HEK293 (cell line): ENCODE data around the gene UBALD1.

Experiments
- CTCF ChIA-PET: fragments of 350-600 bp; formaldehyde crosslinking; extraction: SDS; loops from one replicate; lab custom pipeline; 2021; ENCODE audit warnings: antibody characterized with exemption; lab: Yijun Ruan, JAX
- POLR2A ChIA-PET: fragments of 300-600 bp; formaldehyde crosslinking; extraction: SDS; loops from one replicate; lab custom pipeline; 2020; ENCODE audit warnings: antibody characterized with exemption, inconsistent platforms; lab: Yijun Ruan, JAX
- H3K27ac ChIP-seq: fragments of 200-500 bp; sonication (Bioruptor generic); 2 replicates; pipeline ENCODE4 v1.5.1; 2014; ENCODE audit warnings: low read depth, low read length, control low read depth, inconsistent platforms; ENCODE audit errors: extremely low read depth
- H3K36me3 ChIP-seq, 2 experiments: fragments of 200-500 bp in 1 of 2; sonication (Bioruptor generic) in 1 of 2; 1 replicate in 1 of 2; 2 replicates in 1 of 2; pipeline ENCODE4 v1.5.1; 2014 to 2017; ENCODE audit warnings: inconsistent platforms in 2 of 2, low read length in 2 of 2; ENCODE audit not compliant: control insufficient read depth in 2 of 2, insufficient read depth in 1 of 2
- H3K4me1 ChIP-seq: fragments of 200-500 bp; sonication (Bioruptor generic); 2 replicates; pipeline ENCODE4 v1.5.1; 2014; ENCODE audit warnings: mild to moderate bottlenecking, low read length, inconsistent platforms; ENCODE audit not compliant: control insufficient read depth, insufficient read depth
- H3K4me3 ChIP-seq: 2 replicates; pipeline ENCODE4 v1.5.1; 2011; ENCODE audit warnings: low read depth, mild to moderate bottlenecking, control low read depth, low read length, moderate library complexity
- H3K9me3 ChIP-seq: fragments of 200-500 bp; sonication (Bioruptor generic); 2 replicates; pipeline ENCODE4 v1.5.1; 2014; ENCODE audit warnings: low read depth, low read length, inconsistent platforms; ENCODE audit not compliant: control insufficient read depth, insufficient read depth
- GLIS1 ChIP-seq: fragments of 450-650 bp; formaldehyde crosslinking; IDR thresholded peaks from 2 replicates; pipeline ENCODE4 v1.5.1; 2016; ENCODE audit warnings: missing biosample characterization, missing genetic modification characterization
- IKZF3 ChIP-seq: fragments of 450-650 bp; IDR thresholded peaks from 2 replicates; pipeline ENCODE4 v1.5.0; 2018; ENCODE audit warnings: missing biosample characterization, mild to moderate bottlenecking, missing genetic modification characterization, moderate library complexity
- KLF1 ChIP-seq: fragments of 450-650 bp; formaldehyde crosslinking; IDR thresholded peaks from 2 replicates; pipeline ENCODE4 v1.5.1; 2016; ENCODE audit warnings: missing biosample characterization, missing genetic modification characterization
- OVOL3 ChIP-seq: fragments of 450-650 bp; formaldehyde crosslinking; IDR thresholded peaks from 2 replicates; pipeline ENCODE4 v1.5.1; 2016; ENCODE audit warnings: missing biosample characterization, missing genetic modification characterization
- PRDM10 ChIP-seq: fragments of 450-650 bp; formaldehyde crosslinking; IDR thresholded peaks from 2 replicates; pipeline ENCODE4 v1.5.1; 2016; ENCODE audit warnings: missing biosample characterization, missing genetic modification characterization
- RBAK ChIP-seq: fragments of 450-650 bp; formaldehyde crosslinking; IDR thresholded peaks from 2 replicates; pipeline ENCODE4 v1.5.1; 2016; ENCODE audit warnings: missing biosample characterization, missing genetic modification characterization
- SP2 ChIP-seq: fragments of 450-650 bp; formaldehyde crosslinking; IDR thresholded peaks from 2 replicates; pipeline ENCODE4 v1.5.1; 2016; ENCODE audit warnings: missing biosample characterization, missing genetic modification characterization
- TRIM28 ChIP-seq: IDR thresholded peaks from 2 replicates; pipeline ENCODE4 v1.6.1; 2011; ENCODE audit warnings: low read length, control low read depth, borderline replicate concordance
- ZBTB11 ChIP-seq: fragments of 450-650 bp; formaldehyde crosslinking; conservative IDR thresholded peaks from 2 replicates; pipeline ENCODE4 v1.5.1; 2016; ENCODE audit warnings: low read depth, missing biosample characterization, missing genetic modification characterization
- ZBTB17 ChIP-seq: fragments of 450-650 bp; formaldehyde crosslinking; IDR thresholded peaks from 2 replicates; pipeline ENCODE4 v1.5.1; 2016; ENCODE audit warnings: missing biosample characterization, missing genetic modification characterization
- ZBTB48 ChIP-seq: fragments of 450-650 bp; formaldehyde crosslinking; IDR thresholded peaks from 2 replicates; pipeline ENCODE4 v1.5.1; 2016; ENCODE audit warnings: missing biosample characterization, missing genetic modification characterization
- ZFP41 ChIP-seq: fragments of 450-650 bp; formaldehyde crosslinking; IDR thresholded peaks from 2 replicates; pipeline ENCODE4 v1.5.1; 2016; ENCODE audit warnings: missing biosample characterization, missing genetic modification characterization, borderline replicate concordance
- ZNF10 ChIP-seq: fragments of 450-650 bp; formaldehyde crosslinking; IDR thresholded peaks from 2 replicates; pipeline ENCODE4 v1.5.1; 2017; ENCODE audit warnings: missing biosample characterization, missing genetic modification characterization
- ZNF214 ChIP-seq: fragments of 450-650 bp; formaldehyde crosslinking; IDR thresholded peaks from 2 replicates; pipeline ENCODE4 v1.5.1; 2017; ENCODE audit warnings: missing biosample characterization, mild to moderate bottlenecking, missing genetic modification characterization, borderline replicate concordance
- ZNF561 ChIP-seq: fragments of 450-650 bp; IDR thresholded peaks from 2 replicates; pipeline ENCODE4 v1.5.1; 2018; ENCODE audit warnings: missing biosample characterization, missing genetic modification characterization, borderline replicate concordance
- ZNF610 ChIP-seq: fragments of 450-650 bp; formaldehyde crosslinking; IDR thresholded peaks from 2 replicates; pipeline ENCODE4 v1.5.1; 2016; ENCODE audit warnings: missing biosample characterization, missing genetic modification characterization, borderline replicate concordance
- ZNF639 ChIP-seq: fragments of 450-650 bp; formaldehyde crosslinking; IDR thresholded peaks from 2 replicates; pipeline ENCODE4 v1.5.1; 2016; ENCODE audit warnings: missing biosample characterization, missing genetic modification characterization
- TF ChIP-seq, protein P1 (sequence below): fragments of 450-650 bp; formaldehyde crosslinking; IDR thresholded peaks from 2 replicates; pipeline ENCODE4 v1.5.1; 2017; ENCODE audit warnings: missing biosample characterization, missing genetic modification characterization
- TF ChIP-seq, protein P2 (sequence below): fragments of 450-650 bp; formaldehyde crosslinking; IDR thresholded peaks from 2 replicates; pipeline ENCODE4 v1.5.1; 2016; ENCODE audit warnings: missing biosample characterization, missing genetic modification characterization
- TF ChIP-seq, protein P3 (sequence below): fragments of 450-650 bp; formaldehyde crosslinking; IDR thresholded peaks from 2 replicates; pipeline ENCODE4 v1.5.1; 2017; ENCODE audit warnings: missing biosample characterization, missing genetic modification characterization

UBALD1 gene

DNA sequence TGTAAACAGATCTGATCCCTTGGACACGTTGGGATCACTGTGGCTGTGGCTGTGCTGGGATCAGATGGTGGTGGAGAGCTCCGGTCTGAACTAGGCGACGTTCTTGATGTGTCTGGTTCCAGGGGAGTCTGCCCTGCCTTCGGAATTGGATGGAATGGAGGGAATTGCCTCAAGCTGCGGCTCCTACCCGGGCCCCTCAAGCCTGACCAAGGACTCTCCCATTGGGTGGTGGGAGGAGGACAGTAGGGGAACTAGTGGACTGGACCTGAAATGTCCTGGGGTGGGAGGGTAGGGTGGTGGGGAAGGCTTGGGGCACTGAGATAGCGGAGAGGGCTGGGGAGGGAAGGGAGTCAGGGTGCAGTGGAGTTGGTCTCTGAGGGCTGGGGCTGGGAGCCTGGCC, 3.2 kb upstream of the UBALD1 start:
- Histone ChIP-seq H3K4me1 (no peaks in the 10 kb centered on the region; the same call in 1 of the 2 replicates), H3K4me3 (no peak overlapping the region), H3K27ac (no peak overlapping the region), H3K9me3 (no peaks in the 10 kb centered on the region), H3K36me3 (no peaks in the 10 kb centered on the region)
- POLR2A ChIA-PET: interaction anchor here (0.5 to 0.9 kb wide), 2 partner anchors 16 to 1483 kb away, joined by 3 read pairs; partner anchors contain the start of gene ZNF213
- CTCF ChIA-PET: no interaction called here
- no peak for TF ChIP-seq ZNF561
- TF ChIP-seq GLIS1 (tag by site-specific recombination): no peak
- 0 out of 2 replicates have a peak, but pooled peaks have one; percentile 69 for TF ChIP-seq ZBTB48
- TF ChIP-seq, protein P1, sequence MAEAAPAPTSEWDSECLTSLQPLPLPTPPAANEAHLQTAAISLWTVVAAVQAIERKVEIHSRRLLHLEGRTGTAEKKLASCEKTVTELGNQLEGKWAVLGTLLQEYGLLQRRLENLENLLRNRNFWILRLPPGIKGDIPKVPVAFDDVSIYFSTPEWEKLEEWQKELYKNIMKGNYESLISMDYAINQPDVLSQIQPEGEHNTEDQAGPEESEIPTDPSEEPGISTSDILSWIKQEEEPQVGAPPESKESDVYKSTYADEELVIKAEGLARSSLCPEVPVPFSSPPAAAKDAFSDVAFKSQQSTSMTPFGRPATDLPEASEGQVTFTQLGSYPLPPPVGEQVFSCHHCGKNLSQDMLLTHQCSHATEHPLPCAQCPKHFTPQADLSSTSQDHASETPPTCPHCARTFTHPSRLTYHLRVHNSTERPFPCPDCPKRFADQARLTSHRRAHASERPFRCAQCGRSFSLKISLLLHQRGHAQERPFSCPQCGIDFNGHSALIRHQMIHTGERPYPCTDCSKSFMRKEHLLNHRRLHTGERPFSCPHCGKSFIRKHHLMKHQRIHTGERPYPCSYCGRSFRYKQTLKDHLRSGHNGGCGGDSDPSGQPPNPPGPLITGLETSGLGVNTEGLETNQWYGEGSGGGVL (tag by site-specific recombination): peak; percentile 50; the same call in 1 of the 2 replicates
- no peak for TF ChIP-seq KLF1 (tag by site-specific recombination)
- 0 out of 2 replicates have a peak, but pooled peaks have one; percentile 11 for TF ChIP-seq IKZF3 (tag by site-specific recombination)
- no peak for TF ChIP-seq ZFP41

- POLR2A ChIA-PET: interaction anchor here (0.5 to 3.6 kb wide), 8 partner anchors 9 to 417 kb away, joined by 3 to 31 read pairs (median 4); partner anchors contain the start of genes ANKS3, CDIP1, DNAAF8 and MGRN1
- Histone ChIP-seq H3K27ac (peak overlapping the region; percentile 96), H3K4me3 (peak overlapping the region; percentile 50), H3K4me1 (no peaks in the 10 kb centered on the region; the same call in 1 of the 2 replicates), H3K36me3 (no peaks in the 10 kb centered on the region), H3K9me3 (no peaks in the 10 kb centered on the region)
- CTCF ChIA-PET: interaction anchor here (1.1 to 1.7 kb wide), 3 partner anchors 8 to 35 kb away, joined by 3 to 8 read pairs (median 4); partner anchors contain the start of gene MGRN1
- no peak for TF ChIP-seq ZNF10 (tag by site-specific recombination)
- peak; percentile 48 for TF ChIP-seq ZBTB11 (tag by site-specific recombination)
- TF ChIP-seq, protein P2, sequence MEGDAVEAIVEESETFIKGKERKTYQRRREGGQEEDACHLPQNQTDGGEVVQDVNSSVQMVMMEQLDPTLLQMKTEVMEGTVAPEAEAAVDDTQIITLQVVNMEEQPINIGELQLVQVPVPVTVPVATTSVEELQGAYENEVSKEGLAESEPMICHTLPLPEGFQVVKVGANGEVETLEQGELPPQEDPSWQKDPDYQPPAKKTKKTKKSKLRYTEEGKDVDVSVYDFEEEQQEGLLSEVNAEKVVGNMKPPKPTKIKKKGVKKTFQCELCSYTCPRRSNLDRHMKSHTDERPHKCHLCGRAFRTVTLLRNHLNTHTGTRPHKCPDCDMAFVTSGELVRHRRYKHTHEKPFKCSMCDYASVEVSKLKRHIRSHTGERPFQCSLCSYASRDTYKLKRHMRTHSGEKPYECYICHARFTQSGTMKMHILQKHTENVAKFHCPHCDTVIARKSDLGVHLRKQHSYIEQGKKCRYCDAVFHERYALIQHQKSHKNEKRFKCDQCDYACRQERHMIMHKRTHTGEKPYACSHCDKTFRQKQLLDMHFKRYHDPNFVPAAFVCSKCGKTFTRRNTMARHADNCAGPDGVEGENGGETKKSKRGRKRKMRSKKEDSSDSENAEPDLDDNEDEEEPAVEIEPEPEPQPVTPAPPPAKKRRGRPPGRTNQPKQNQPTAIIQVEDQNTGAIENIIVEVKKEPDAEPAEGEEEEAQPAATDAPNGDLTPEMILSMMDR (tag by site-specific recombination): peak; percentile 93
- peak; percentile 45; the same call in 1 of the 2 replicates for TF ChIP-seq ZNF610
- TF ChIP-seq, protein P3, sequence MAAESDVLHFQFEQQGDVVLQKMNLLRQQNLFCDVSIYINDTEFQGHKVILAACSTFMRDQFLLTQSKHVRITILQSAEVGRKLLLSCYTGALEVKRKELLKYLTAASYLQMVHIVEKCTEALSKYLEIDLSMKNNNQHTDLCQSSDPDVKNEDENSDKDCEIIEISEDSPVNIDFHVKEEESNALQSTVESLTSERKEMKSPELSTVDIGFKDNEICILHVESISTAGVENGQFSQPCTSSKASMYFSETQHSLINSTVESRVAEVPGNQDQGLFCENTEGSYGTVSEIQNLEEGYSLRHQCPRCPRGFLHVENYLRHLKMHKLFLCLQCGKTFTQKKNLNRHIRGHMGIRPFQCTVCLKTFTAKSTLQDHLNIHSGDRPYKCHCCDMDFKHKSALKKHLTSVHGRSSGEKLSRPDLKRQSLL: peak; percentile 87
- TF ChIP-seq TRIM28: no peak
- no peak for TF ChIP-seq ZBTB17 (tag by site-specific recombination)
- no peak for TF ChIP-seq ZNF214
- no peak for TF ChIP-seq OVOL3 (tag by site-specific recombination)
- peak; percentile 32 for TF ChIP-seq PRDM10
- TF ChIP-seq ZNF639 (tag by site-specific recombination): peak; percentile 42
- TF ChIP-seq RBAK: no peak
- peak; percentile 88 for TF ChIP-seq SP2 (tag by site-specific recombination)
Measured at GRCh38 chr16:4616047-4616811, 1.5 kb upstream of the UBALD1 start.
